ENCODE measurements around the gene ADGB.

The ADGB gene

GRCh38 chr6:146862508-146862919 lies 263.7 kb downstream of the ADGB start:
- no peak for DNase-seq (ENCODE audit: low read depth)

DNA sequence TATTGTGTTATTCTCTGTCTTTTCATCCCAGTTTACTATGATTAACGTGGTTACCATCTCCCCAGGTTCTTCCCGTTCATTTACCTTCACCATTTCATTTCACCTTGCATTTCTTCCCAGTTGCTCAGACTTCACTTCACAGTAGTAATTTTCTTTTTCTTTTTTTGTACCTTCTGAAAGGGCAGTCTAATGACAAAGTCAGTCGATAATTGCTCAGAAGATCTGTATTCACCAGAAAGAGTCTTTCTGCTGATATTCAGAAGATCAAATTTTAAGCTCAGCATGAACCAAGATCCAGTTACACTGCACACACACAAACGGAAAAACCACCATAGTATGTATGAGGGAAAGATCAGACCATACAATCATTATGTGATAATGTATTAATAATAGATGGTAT lies 265.5 kb downstream of the ADGB start:
- DNase-seq (ENCODE audit: low read depth): no peak

DNA sequence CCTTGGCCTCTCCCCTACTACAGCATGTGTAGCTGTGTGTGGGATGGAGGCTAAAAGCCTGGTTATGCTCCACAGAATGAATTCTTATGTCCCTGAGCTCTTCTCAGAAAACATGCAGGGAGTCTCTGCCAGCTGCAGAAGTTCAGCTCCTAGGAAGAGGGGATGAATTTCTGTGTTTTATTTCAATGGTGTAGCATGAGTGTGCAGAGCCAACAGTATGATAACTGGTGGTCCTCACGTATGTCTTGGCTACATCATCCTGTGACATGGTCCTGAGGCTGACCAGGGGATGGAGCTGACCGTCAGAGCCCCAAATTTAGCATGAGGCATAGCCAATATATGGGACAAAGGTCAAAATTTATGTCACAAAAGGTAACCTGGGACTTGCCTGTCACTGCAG lies 266.1 kb downstream of the ADGB start:
- no peak for DNase-seq (ENCODE audit: low read depth)
